ENCODE measurements around the gene SYF2. TPM values are rescaled to one million over a fixed set of nuclear protein-coding genes. Genes with fewer than 3 reads are reported as not detected.
"Not testable (repeated sequence)": the region's sequence is repeated elsewhere in the genome, so short reads cannot be mapped to it uniquely, and the experiment has no call there.

SYF2 gene
- polyA plus RNA-seq, 1 of the 3 experiments (the other 2 are of a cell fraction) = 31.1 TPM

GRCh38 chr1:25190260-25190659 is 42.0 kb downstream of the SYF2 start:
- H3K36me3 ChIP-seq (replicated peaks in 1 of 2; ENCODE audit: control insufficient read depth in 1 of 2, insufficient read depth in 2 of 2, low read length in 1 of 2) = no peaks in the 10 kb centered on the region
- H3K9me3 ChIP-seq = no peaks in the 10 kb centered on the region
- no peaks in the 10 kb centered on the region for H3F3A ChIP-seq (replicated peaks; ENCODE audit: insufficient read depth)
- no peaks in the 10 kb centered on the region for H3K9me2 ChIP-seq
- no peak for TF ChIP-seq USF2 (IDR thresholded peaks at IDR 0.05; ENCODE audit: borderline replicate concordance, low read depth, low read length)
- TF ChIP-seq MXI1 (IDR thresholded peaks at IDR 0.05; ENCODE audit: low read depth, low read length) = no peak
- no peak for TF ChIP-seq RFX5 (IDR thresholded peaks at IDR 0.05; ENCODE audit: low read length)
- no peak for TF ChIP-seq ELF1 (IDR thresholded peaks at IDR 0.05)
- no peak for TF ChIP-seq FOXM1 (IDR thresholded peaks at IDR 0.05; ENCODE audit: low read depth)
- TF ChIP-seq RAD21 (IDR thresholded peaks at IDR 0.05; ENCODE audit: low read length) = no peak
- no peak for TF ChIP-seq YY1 (IDR thresholded peaks at IDR 0.05; ENCODE audit: low read depth)
- TF ChIP-seq RXRA (IDR thresholded peaks at IDR 0.05; ENCODE audit: borderline replicate concordance, low read depth) = no peak
- no peak for TF ChIP-seq JUND (IDR thresholded peaks at IDR 0.05)
- no peak for TF ChIP-seq USF1 (IDR thresholded peaks at IDR 0.05; ENCODE audit: borderline replicate concordance, low read depth)
- no peak for TF ChIP-seq CTCF (IDR thresholded peaks at IDR 0.05)
- no peak for TF ChIP-seq NFIC (IDR thresholded peaks at IDR 0.05; ENCODE audit: borderline replicate concordance)
- TF ChIP-seq ZBTB33 (IDR thresholded peaks at IDR 0.05; ENCODE audit: borderline replicate concordance, low read depth) = no peak
- H4K20me1 ChIP-seq (ENCODE audit: insufficient read depth) = no peaks in the 10 kb centered on the region
- H3K27me3 ChIP-seq (ENCODE audit: insufficient read depth) = peaks cover 15% of the 10 kb centered on the region; the same call in 1 of the 2 replicates
- no peaks in the 10 kb centered on the region for H3K4me1 ChIP-seq (ENCODE audit: control insufficient read depth in 1 of 2, insufficient read depth in 2 of 2, low read depth in 1 of 2, low read length in 1 of 2)
- H3K9ac ChIP-seq = no peak overlapping the region
- H3K79me2 ChIP-seq (ENCODE audit: insufficient read depth) = no peaks in the 10 kb centered on the region
- WGBS (ENCODE audit: low lambda C conversion rate) = 38% methylated on average over 2 of the region's 2 CpGs
- CTCF ChIA-PET = interaction anchor here (1.5 to 1.8 kb wide), 2 partner anchors 15 to 343 kb away, joined by 3 to 14 read pairs; no protein-coding TSS in a partner anchor
- no peak overlapping the region for H2AFZ ChIP-seq (ENCODE audit: low read depth)
- no peak overlapping the region for H3K27ac ChIP-seq (ENCODE audit: low read depth in 2 of 2, low read length in 1 of 2)
- H3K4me2 ChIP-seq = no peak overlapping the region
- H3K4me3 ChIP-seq (ENCODE audit: low read depth in 2 of 2, low read length in 1 of 2) = no peak overlapping the region
- POLR2A ChIA-PET = no interaction called here
- no peak for DNase-seq

GRCh38 chr1:25187904-25188303 is 44.4 kb downstream of the SYF2 start:
- H3K36me3 ChIP-seq (replicated peaks in 1 of 2; ENCODE audit: control insufficient read depth in 1 of 2, insufficient read depth in 2 of 2, low read length in 1 of 2); H2AFZ ChIP-seq (ENCODE audit: low read depth); H3K9me3 ChIP-seq; H3K27ac ChIP-seq (ENCODE audit: low read depth in 2 of 2, low read length in 1 of 2); DNase-seq; POLR2A ChIA-PET; H4K20me1 ChIP-seq (ENCODE audit: insufficient read depth); H3K4me3 ChIP-seq (ENCODE audit: low read depth in 2 of 2, low read length in 1 of 2); H3K4me1 ChIP-seq (ENCODE audit: control insufficient read depth in 1 of 2, insufficient read depth in 2 of 2, low read depth in 1 of 2, low read length in 1 of 2); H3K79me2 ChIP-seq (ENCODE audit: insufficient read depth); H3K9me2 ChIP-seq; H3F3A ChIP-seq (replicated peaks; ENCODE audit: insufficient read depth); H3K9ac ChIP-seq; H3K4me2 ChIP-seq: not testable (repeated sequence)
- 91% methylated on average over 3 of the region's 3 CpGs for WGBS (ENCODE audit: low lambda C conversion rate)
- peaks cover 11% of the 10 kb centered on the region; the same call in 1 of the 2 replicates for H3K27me3 ChIP-seq (ENCODE audit: insufficient read depth)
- CTCF ChIA-PET = interaction anchor here (2.5 kb wide), 1 partner anchor 17 kb away, joined by 8 read pairs; no protein-coding TSS in a partner anchor
